Measurements from ENCODE around the gene CCDC187.
A peak's percentile ranks its signal among the peaks of the same experiment; 100 is the strongest.

CCDC187 gene

GRCh38 chr9:136264441-136265405 lies 39.2 kb downstream of the CCDC187 start:
- no peak for DNase-seq

DNA sequence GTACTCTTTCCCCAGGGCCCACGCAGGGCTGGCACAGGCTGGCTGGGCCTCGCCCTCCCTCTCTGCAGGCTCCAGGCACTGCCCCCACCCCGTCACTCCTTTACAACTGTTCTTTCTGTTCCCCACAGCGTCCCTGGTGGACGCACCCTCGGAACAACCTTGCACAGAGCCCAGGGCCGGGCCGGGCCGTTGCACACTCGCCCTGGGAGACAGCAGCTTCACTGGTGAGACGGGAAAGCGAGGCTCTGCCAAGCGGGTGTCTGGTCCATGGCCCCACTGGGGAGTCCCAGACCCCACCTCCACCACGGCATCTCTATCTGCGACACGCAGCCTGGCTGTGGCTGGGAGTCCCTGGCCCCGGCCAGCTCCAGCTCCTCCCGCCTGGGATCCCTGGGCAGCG lies 39.9 kb downstream of the CCDC187 start:
- DNase-seq, result no peak

DNA sequence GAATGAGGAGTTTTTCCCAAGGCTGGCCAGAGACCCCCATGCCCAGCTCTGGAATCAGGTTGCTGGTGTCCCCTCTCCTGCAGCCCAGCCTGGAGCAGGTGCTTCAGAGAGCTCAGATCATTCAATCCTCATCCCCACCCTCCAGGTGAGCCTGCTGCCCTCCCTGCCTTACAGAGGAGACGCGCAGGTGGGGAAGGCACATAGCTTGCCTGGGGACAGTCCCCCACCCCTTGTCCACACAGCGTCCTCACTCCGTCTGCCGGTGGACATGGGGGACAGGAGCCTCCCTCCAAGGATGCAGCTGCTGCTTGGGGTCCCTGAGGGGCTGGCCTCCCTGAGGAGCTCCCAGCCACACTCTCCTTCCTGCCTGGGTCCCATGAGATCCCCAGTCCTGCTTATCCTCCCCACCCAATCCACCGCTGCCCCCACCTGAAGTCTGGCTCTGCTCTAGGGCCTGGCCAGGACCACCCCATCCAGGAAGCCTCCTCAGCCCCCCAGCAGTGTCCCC lies 41.2 kb downstream of the CCDC187 start:
- DNase-seq, result no peak

DNA sequence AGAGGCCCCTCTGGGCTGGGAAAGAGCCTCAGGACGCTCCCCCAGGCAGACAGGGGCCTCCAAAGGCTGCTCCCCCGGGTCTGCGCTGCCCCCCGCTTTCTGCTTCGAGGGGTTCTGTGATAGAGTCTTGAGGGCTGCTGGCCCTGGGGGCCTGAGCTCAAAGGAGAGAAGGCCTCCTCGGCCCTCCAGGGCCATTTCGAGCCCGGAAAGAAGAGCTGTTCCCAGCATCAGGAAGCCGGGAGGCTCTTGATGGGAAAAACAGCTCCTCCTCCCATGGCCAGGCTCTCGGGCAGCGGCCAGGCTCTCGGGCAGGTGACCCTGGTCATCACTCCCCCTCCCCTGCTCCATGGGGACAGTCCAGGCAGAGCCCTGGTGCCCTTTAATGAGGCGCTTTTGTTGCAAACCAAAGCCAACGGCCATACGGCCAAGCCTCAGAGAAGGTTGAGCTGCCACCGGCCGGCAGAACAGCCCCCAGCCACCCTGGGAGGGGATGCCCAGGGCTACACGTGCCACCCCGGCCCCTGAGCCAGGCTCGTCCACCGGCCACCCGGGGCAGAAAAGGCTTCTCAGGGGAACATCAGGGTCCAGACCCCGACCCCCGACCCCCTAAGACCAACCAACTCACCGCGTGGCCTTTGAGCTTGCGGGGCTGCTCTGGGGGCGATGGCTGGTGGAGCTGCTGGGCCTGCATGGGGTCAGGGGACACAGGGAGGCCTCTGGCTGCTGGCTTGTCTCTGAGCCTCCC lies 42.0 kb downstream of the CCDC187 start:
- no peak for DNase-seq

- no peak for DNase-seq
These were observed 42.9 kb downstream of the CCDC187 start for GRCh38 chr9:136260936-136261472.

DNA sequence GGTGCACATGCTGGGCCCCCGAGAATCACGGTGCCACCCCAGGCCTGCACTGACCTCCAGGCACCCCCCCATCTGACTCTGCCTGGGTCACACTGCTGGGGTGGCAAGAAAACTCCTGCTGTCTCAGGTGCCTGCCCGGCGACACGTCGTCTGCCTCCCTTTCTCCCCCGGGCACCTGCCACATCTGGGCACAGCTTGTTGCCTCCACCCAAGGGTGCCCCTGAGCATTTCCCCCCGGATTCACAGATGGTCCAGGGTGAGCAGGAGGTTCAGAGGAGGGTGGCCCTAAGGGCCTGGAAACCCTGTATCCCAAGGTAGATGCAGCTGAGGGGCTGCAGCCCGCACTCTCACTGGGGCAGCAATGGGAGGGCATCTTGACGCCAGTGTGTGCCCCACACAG lies 43.4 kb downstream of the CCDC187 start:
- DNase-seq, result no peak

GRCh38 chr9:136259836-136260235 lies 44.1 kb downstream of the CCDC187 start:
- no peak for DNase-seq

GRCh38 chr9:136259517-136259813 lies 44.4 kb downstream of the CCDC187 start:
- no peak for DNase-seq

GRCh38 chr9:136258786-136259516 lies 44.9 kb downstream of the CCDC187 start:
- no peak for DNase-seq

- DNase-seq, result no peak
These were observed 45.6 kb downstream of the CCDC187 start for GRCh38 chr9:136258299-136258625.

DNA sequence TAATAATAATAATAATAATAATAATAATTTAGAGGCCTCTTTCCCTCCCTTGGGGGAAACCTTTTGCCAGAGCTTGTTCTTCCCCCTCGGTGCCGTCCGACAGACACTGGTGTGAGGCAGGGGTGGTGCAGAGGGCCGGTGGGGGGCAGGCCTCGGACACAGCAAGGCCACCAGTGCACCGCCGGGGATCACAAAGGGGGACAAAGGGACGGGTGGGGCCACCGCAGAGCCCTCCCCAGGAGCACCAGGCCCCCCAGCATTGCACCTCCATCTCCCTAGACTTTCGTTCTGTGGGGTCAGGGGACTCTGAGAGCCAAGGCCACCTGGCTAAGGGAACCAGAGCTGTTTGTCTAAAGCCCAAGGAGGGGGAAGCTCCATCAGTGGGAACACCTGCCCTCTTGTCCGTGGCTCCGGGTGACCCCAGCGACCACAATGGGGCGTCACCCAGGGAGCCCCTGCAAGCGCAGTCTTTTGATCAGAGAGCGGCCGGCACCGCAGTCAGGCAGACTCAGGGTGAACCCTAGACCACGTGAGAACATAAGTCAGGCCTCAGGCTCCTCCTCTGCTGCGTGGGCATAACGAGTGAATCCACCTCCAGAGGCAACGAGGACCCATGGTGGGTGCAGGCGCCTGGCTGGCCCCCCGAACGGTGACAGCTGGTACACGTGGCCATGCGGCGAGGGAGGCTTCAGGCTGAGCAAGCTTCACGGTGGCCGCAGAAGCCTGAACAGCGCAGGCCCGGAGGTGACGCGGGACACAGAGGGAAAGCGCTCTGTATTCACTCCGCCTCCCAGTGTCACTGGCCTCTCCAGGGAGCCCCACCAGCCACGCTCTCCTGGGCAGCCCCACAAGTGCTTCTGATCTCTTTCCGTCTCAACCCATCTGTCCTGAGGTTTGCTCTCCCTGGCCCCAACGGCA lies 46.3 kb downstream of the CCDC187 start:
- no peak for DNase-seq

DNA sequence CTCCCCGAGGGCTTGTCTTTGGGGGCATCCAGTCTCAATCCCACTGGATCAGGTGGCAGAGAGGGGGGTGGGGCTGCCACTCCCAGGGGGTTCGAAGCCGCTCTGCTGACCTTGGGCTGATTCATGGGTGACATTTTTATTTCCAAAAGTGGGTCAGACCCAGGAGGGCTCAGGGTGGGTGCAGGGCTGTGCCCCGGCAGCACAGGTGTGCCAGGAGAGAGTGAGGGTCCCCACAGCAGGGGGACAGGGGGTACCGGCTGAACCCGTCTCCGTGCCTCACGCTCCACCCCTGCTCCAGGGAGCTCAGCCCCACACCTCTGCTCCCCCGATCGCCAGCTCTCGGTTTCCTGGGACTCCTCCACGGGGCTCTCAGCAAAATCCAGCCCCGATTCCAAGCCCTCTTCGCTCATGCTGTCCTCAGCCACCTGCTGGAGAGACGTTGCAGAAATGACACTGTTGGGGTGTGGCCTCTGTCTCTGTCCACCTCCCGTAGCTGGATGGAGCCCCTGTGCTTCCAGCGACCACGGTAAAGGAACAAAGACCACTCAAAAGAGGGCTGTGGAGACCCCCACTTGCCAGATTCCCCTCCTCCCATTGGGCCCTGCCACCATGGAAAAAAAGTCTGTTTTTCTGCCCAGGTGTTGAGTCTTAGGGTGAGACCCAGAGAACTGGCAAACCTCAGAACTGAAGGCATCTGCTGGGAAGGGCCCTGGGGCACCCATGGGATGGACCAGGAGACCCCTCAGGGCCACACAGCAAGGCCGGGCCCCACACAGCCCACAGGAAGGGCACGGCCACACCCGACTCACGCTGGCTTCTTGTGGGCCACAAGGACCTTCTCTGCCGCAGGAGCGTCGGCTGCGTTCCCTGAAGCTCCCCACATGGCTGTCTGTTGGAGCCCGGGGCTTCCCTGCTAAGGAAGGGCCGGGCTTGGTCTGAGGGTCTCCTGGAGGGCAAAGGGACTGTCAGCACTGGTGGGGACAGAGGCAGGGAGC lies 47.7 kb downstream of the CCDC187 start:
- no peak for DNase-seq

DNA sequence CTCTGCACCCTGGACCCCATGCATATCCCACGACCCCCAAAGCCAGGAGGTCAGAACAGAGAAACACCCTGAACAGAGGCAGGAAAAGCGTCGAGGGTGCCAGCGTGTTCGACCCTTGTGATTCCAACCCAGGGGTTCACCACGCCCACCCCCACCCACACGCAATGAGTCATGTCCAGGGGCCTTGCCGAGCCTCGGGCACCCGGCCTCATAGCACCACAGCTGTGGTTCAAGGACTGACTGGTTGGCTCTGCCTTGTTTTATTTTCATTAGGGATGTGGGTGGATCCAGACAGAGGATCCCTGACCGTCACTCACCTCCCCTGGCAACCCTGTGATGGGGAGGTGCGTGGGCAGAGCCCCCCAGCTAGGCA lies 48.7 kb downstream of the CCDC187 start:
- DNase-seq, result peak; percentile 74

GRCh38 chr9:136254381-136255165 lies 49.3 kb downstream of the CCDC187 start:
- no peak for DNase-seq

DNA sequence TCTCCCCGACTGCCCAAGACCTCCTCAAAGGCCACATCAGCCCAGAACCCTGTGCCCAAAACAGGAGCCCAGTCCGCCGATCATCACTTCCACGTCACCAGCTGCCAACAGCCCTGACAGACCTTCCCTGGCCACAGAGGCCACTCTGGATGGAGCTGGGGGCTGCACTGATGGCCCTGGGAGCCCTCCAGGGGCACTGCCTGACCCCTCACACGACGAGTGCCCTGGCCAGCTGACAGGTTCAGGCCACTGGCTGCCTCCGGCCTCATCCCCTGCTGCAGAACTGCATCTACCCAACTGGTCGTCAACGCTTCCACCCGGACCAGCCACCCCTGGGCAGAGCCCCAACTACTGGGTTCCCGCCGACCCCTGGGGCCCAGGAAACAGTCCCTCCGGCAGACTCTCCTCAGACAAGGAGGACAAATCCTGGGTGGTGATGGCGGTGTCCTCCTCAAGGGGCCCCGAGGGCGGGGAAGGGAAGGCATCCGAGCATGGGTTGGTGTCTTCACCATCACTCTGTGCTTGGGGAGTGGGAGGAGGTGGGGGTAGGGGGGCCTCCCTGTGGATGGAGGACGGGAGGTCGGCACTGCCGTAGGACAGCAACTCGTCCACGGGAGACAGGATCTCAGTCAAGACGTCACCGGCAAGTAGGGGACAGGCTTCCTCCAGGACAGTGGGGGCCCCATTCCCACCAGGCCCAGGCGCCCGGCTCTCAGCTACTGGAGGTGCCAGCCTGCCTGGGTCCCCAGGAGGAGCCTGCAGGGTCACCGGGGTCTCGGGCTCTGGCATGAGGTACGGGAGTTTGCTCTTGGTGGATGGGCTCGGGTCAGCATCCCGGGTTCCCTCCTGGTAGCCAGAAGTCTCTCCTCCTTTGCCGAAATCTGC lies 50.4 kb downstream of the CCDC187 start:
- DNase-seq, result no peak

DNA sequence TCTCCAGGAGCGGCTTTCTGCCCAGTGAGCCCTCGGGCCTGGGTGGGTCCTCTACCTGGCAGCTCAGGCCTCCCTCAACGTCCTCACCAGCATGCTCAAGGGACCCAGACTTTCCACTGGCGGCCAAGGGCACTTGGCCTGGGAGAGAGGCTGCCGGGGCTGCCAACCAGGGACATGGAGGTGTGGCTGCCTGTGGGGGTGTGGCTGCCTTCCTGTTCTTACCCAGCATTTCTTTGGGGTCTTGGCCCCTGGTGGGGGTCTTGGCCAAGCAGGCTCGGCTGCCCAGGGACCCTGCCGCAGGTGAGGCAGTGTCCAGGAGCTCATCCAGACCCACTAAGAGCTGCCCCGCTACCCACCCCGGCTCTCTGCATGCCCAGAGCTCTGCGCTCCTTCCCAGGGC lies 51.0 kb downstream of the CCDC187 start:
- no peak for DNase-seq

DNA sequence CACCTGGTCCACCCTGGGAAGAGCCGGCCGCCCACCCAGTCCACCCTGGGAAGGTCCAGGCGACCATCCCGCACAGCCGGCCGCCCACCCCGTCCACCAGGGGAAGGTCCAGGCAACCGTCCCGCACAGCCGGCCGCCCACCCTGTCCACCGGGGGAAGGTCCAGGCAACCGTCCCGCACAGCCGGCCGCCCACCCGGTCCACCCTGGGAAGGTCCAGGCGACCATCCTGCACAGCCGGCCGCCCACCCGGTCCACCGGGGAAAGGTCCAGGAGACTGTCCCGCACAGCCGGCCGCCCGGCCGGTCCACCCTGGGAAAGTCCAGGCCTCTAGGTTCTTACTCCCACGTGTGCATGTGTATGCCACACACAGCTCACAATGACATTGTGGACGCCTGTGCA lies 51.6 kb downstream of the CCDC187 start:
- DNase-seq, result no peak

DNA sequence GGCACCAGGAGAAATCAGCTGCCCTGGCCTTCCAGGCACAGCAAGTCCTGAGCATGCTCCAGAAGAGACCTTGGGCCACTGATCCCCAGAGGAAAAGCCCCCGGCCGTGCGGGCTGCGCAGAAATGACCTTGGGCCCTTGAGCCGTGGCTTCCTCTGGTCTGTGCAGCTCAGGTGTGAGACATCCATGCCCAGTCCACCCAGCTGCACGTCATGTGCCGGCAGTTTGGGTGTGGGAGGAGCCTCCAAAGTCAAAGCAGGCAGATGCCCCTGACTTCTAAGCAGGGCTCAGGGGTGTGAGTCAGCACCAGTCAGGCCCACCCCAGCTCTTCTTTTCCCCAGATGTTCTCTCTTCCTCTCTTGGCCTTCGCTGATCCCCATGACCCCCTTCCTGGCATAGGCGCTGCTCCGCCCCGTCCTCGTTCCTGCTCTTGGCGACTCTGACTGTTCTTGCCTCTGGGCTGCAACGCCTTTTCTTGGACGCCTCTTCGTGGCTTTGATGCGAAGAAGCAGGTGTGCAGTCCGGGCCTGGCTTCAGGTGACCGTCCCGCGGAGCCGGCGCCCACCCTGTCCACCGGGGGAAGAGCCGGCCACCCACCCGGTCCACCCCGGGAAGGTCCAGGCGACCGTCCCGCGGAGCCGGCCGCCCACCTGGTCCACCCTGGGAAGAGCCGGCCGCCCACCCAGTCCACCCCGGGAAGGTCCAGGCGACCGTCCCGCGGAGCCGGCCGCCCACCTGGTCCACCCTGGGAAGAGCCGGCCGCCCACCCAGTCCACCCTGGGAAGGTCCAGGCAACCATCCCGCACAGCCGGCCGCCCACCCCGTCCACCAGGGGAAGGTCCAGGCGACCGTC lies 52.4 kb downstream of the CCDC187 start:
- no peak for DNase-seq
